ENCODE results near the gene ASXL3.

ASXL3 gene

GRCh38 chr18:33706391-33706790 lies 128.4 kb downstream of the ASXL3 start:
- no peak for TF ChIP-seq CTCF (IDR thresholded peaks at IDR 0.05; ENCODE audit: insufficient read depth, low read depth, low read length, missing control alignments)
- DNase-seq (ENCODE audit: low read depth) = peak; percentile 14
- no peak overlapping the region for H3K4me3 ChIP-seq (ENCODE audit: low read length)

GRCh38 chr18:33708876-33709275 lies 130.9 kb downstream of the ASXL3 start:
- no peak for DNase-seq (ENCODE audit: low read depth)
- no peak overlapping the region for H3K4me3 ChIP-seq (ENCODE audit: low read length)
- TF ChIP-seq CTCF (IDR thresholded peaks at IDR 0.05; ENCODE audit: insufficient read depth, low read depth, low read length, missing control alignments) = no peak

GRCh38 chr18:33710269-33710668 lies 132.2 kb downstream of the ASXL3 start:
- no peak for DNase-seq (ENCODE audit: low read depth)
- no peak overlapping the region for H3K4me3 ChIP-seq (ENCODE audit: low read length)
- TF ChIP-seq CTCF (IDR thresholded peaks at IDR 0.05; ENCODE audit: insufficient read depth, low read depth, low read length, missing control alignments) = no peak

- DNase-seq (ENCODE audit: low read depth) = no peak
- H3K4me3 ChIP-seq (ENCODE audit: low read length) = no peak overlapping the region
- TF ChIP-seq CTCF (IDR thresholded peaks at IDR 0.05; ENCODE audit: insufficient read depth, low read depth, low read length, missing control alignments) = no peak
These were observed 133.5 kb downstream of the ASXL3 start for GRCh38 chr18:33711514-33711913.

- no peak for DNase-seq (ENCODE audit: low read depth)
- no peak overlapping the region for H3K4me3 ChIP-seq (ENCODE audit: low read length)
- no peak for TF ChIP-seq CTCF (IDR thresholded peaks at IDR 0.05; ENCODE audit: insufficient read depth, low read depth, low read length, missing control alignments)
These were observed 134.7 kb downstream of the ASXL3 start for GRCh38 chr18:33712719-33713118.

GRCh38 chr18:33716061-33716683 lies 138.2 kb downstream of the ASXL3 start:
- DNase-seq (ENCODE audit: low read depth) = peak; percentile 46
- TF ChIP-seq CTCF (IDR thresholded peaks at IDR 0.05; ENCODE audit: insufficient read depth, low read depth, low read length, missing control alignments) = no peak
- no peak overlapping the region for H3K4me3 ChIP-seq (ENCODE audit: low read length)

- no peak for DNase-seq (ENCODE audit: low read depth)
- no peak for TF ChIP-seq CTCF (IDR thresholded peaks at IDR 0.05; ENCODE audit: insufficient read depth, low read depth, low read length, missing control alignments)
- H3K4me3 ChIP-seq (ENCODE audit: low read length) = no peak overlapping the region
These were observed 139.3 kb downstream of the ASXL3 start for GRCh38 chr18:33717339-33717738.

Data from epithelial cell of esophagus (primary cell).